ENCODE measurements around the gene FMNL2.

- TF ChIP-seq CTCF (conservative IDR thresholded peaks at IDR 0.05; ENCODE audit: low read depth, low read length): no peak
- TF ChIP-seq EZH2 (IDR thresholded peaks at IDR 0.05; ENCODE audit: borderline replicate concordance, low read depth, low read length, poor library complexity, severe bottlenecking): no peak
These were observed 91.1 kb downstream of the FMNL2 start for GRCh38 chr2:152425765-152426727.

Data from A673 (cell line).